Heart left ventricle (tissue), 16 donors: ENCODE measurements around the gene PLEKHG4B. TPM values are rescaled to one million over a fixed set of nuclear protein-coding genes. Genes with fewer than 3 reads are reported as not detected.

Source experiments
- ATAC-seq, 4 donors: fragments of 200-7000 bp; cut with Tn5 transposase; one replicate each; pipeline ENCODE4 v1.9.1; 2020 to 2022; ENCODE audit warnings: moderate library complexity in 4 of 4, mild to moderate bottlenecking in 3 of 4, moderate number of reproducible peaks in 1 of 4
- DNase-seq, 5 donors: peaks; one replicate each; pipeline ENCODE4 v3.0.0-alpha.2; 2020
- H3K27ac ChIP-seq, 12 donors: fragments of 200-600 bp; sonication (generic) in 4 of 12; one replicate each; pipeline versions ENCODE4 v1.5.0 to v1.8.0; 2016 to 2022; ENCODE audit warnings: mild to moderate bottlenecking in 2 of 12
- H3K27me3 ChIP-seq, 9 donors: fragments of 200-600 bp; sonication (generic) in 2 of 9; one replicate each; pipeline versions ENCODE4 v1.5.1 to v1.8.0; 2016 to 2022; ENCODE audit warnings: mild to moderate bottlenecking in 3 of 9
- H3K36me3 ChIP-seq, 9 donors: fragments of 200-600 bp; sonication (generic) in 2 of 9; one replicate each; pipeline versions ENCODE4 v1.5.0 to v1.8.0; 2018 to 2022; ENCODE audit warnings: mild to moderate bottlenecking in 2 of 9
- H3K4me1 ChIP-seq, 12 donors: fragments of 200-600 bp; sonication (generic) in 4 of 12; one replicate each; pipeline versions ENCODE4 v1.5.0 to v1.8.0; 2016 to 2022; ENCODE audit warnings: mild to moderate bottlenecking in 3 of 12
- H3K4me3 ChIP-seq, 12 donors: fragments of 200-600 bp; sonication (generic) in 4 of 12; one replicate each; pipeline versions ENCODE4 v1.5.0 to v1.8.0; 2017 to 2022; ENCODE audit warnings: mild to moderate bottlenecking in 9 of 12, moderate library complexity in 4 of 12
- H3K9me3 ChIP-seq, 12 donors: fragments of 200-600 bp; sonication (generic) in 4 of 12; one replicate each; pipeline versions ENCODE4 v1.5.0 to v1.8.0; 2016 to 2022; ENCODE audit warnings: mild to moderate bottlenecking in 1 of 12
- POLR2A ChIP-seq, 2 donors: fragments of 450-650 bp; IDR thresholded peaks; one replicate each; pipeline ENCODE4 v1.6.1; 2017; ENCODE audit warnings: antibody characterized with exemption in 2 of 2, mild to moderate bottlenecking in 2 of 2, moderate library complexity in 2 of 2
- WGBS, 4 donors: extraction: QIAGEN DNeasy Blood & Tissue Kit in 2 of 4; methylation state at CpG; one replicate each; pipeline versions ENCODE4 v1.1.5 to v1.1.7; 2013 to 2018; 5-methylcytosine and 5-hydroxymethylcytosine counted together
- intact Hi-C, 10 donors: fragments of 100-400 bp; cut with DNase I; formaldehyde crosslinking; loops; one replicate each; pipeline versions ENCODE4 v1.11.1 to v1.14.2; 2022
- polyA plus RNA-seq, 2 donors: library from polyadenylated mRNA; stranded (reverse); fragments of 200-250 nt; gene quantifications; one replicate each; pipeline ENCODE4 v1.2.3, GENCODE V29; 2013
- total RNA-seq, 9 donors: library from RNA; depleted of rRNA in 2 of 9; stranded (reverse); fragments of >200 nt in 2 of 9; fragmentation: NEBNext Ultra II Directional in 3 of 9; extraction: Animal tissue kit (Norgen Biotek cat#: 25700) in 3 of 9; gene quantifications; one replicate each; pipeline versions ENCODE4 v1.1.0 to v1.2.4, GENCODE V29; 2016 to 2023
- TF ChIP-seq, protein P1 (sequence below), 12 donors: fragments of 200-600 bp; sonication (generic) in 4 of 12; IDR thresholded peaks; one replicate each; pipeline versions ENCODE4 v1.5.0 to v1.8.0; 2018 to 2022; ENCODE audit warnings: antibody characterized with exemption in 12 of 12, mild to moderate bottlenecking in 5 of 12
- donor health status: ischemic (EF 13 %, LVEDD 7.1; RV severe dilation, severe dysfunction).
- donor health status: healthy with polysubstance abuse.
- donor health status: DM: no; HTN: yes; CAD: no.
- donor health status: DM: no; HTN: no; CAD: no.
- donor health status: ischemic (EF 25% LVEDD 6.9; RV normal size, moderate dysfunction).
- donor health status: ischemic (EF 25% LVEDD 5.7; RV mildly dilated, moderate dysfunction).
- donor health status: healthy.
- donor health status: DM: yes; HTN: yes; CAD: no.
- donor health status: ischemic (EF 35%, LVEDD 5.7; RV mildly dilated, moderate dysfunction).
- donor health status: nonischemic (EF 11% LVEDD 7.7; RV severe dilation, severe dysfunction).
- donor health status: DM: yes; HTN: yes; CAD: no.
- donor health status: PGD.
- donor health status: ischemic (EF 29% LVEDD 5.4; RV normal size, mild dysfunction).
- donor health status: nonischemic (EF 23%, LVEDD 6.1; RV moderate dilation, normal function).

PLEKHG4B gene
- total and polyA plus RNA-seq, 11 donors, result 0.03 to 0.34 (median 0.10) TPM; not detected in 7

DNA sequence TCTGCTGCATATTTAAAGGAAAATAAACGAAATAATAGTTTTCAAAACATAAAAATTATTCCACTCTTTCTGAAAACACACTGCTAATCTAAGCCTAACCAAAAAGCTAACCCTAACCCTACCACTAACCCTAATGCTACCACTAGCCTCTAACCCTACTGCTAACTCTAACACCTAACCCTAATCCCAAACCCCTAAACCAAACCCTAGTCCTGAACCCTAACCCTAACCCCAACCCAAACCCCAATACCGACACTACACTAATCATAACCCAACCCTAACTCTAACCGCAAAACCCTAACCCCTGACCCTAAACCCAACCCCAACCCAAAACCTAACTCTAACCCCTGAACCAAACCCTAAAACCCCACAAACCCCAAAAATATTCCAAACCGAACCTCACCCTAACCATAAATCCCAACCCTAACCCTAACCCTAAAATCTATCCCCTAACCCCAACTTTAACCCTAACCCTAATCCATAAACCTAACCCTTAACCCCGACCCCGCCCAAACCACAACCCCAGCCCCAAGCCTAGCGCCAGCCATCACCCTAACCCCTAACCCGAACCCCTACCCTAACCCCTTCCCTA lies 41.9 kb upstream of the PLEKHG4B start:
- no peaks in the 10 kb centered on the region for H3K9me3 ChIP-seq
- H3K36me3 ChIP-seq, result no peaks in the 10 kb centered on the region
- WGBS, 4 donors, result 90 to 93% (median 91%) methylated on average over 8 of the region's 8 CpGs
- no peak overlapping the region for H3K27ac ChIP-seq
- H3K4me3 ChIP-seq, result no peak overlapping the region
- ATAC-seq (no peak), DNase-seq (no peak)
- H3K27me3 ChIP-seq, result peaks cover 24 to 47% (median 27%) of the 10 kb centered on the region in 9 donors
- intact Hi-C loops, result no loop called here
- TF ChIP-seq POLR2A (IDR thresholded peaks at IDR 0.05), result no peak
- TF ChIP-seq, protein P1, sequence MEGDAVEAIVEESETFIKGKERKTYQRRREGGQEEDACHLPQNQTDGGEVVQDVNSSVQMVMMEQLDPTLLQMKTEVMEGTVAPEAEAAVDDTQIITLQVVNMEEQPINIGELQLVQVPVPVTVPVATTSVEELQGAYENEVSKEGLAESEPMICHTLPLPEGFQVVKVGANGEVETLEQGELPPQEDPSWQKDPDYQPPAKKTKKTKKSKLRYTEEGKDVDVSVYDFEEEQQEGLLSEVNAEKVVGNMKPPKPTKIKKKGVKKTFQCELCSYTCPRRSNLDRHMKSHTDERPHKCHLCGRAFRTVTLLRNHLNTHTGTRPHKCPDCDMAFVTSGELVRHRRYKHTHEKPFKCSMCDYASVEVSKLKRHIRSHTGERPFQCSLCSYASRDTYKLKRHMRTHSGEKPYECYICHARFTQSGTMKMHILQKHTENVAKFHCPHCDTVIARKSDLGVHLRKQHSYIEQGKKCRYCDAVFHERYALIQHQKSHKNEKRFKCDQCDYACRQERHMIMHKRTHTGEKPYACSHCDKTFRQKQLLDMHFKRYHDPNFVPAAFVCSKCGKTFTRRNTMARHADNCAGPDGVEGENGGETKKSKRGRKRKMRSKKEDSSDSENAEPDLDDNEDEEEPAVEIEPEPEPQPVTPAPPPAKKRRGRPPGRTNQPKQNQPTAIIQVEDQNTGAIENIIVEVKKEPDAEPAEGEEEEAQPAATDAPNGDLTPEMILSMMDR (IDR thresholded peaks at IDR 0.05), result no peak
- peaks cover 0 to 13% (median 4%) of the 10 kb centered on the region in 12 donors for H3K4me1 ChIP-seq

DNA sequence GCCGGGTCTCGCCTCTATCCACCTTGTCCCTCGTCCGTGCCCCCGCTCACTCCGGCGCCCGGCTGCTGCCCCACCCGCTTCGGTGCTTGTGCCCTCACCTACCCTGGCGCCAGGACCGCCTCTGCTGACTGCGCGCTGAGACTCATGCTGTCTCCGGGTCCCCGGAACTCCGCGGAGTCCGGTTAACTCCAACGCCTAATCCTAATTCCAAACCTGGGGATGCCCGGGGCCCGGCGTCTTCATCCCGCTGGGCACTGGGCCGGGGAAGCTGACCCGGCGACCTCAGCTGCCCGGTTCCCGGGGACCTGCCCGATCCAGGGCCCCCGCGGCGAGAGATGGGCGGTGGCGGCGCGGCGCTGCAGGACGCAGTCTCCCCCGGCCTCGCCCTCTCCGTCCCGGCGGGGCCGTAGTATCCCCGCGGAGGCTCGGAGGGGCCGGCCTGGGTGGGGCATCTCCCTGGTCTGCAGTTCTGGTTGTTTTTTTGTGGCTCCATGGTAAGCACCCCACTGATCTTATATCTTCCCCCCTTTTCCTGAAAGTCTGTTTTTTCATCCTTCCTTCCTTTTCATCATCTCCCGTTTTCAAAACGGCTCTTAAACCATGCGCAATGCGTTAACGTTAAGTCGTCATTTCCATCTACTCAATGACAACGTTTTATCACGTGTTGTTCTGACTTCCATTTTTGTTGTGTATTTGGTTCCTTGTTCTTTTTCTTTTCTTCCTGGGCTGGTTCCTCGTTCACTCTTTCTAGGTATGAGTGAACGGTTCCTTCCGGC lies 41.1 kb upstream of the PLEKHG4B start:
- H3K27ac ChIP-seq, result no peak overlapping the region
- TF ChIP-seq, protein P1 (IDR thresholded peaks at IDR 0.05), result no peak
- no peak for TF ChIP-seq POLR2A (IDR thresholded peaks at IDR 0.05)
- intact Hi-C loops, result no loop called here
- no peak overlapping the region for H3K4me3 ChIP-seq
- H3K36me3 ChIP-seq, result no peaks in the 10 kb centered on the region
- ATAC-seq, result no peak
- DNase-seq, result no peak
- WGBS, 4 donors, result 76 to 87% (median 78%) methylated on average over 58 to 60 of the region's 60 CpGs
- H3K4me1 ChIP-seq, result peaks cover 0 to 13% (median 4%) of the 10 kb centered on the region in 12 donors
- H3K9me3 ChIP-seq, result no peaks in the 10 kb centered on the region
- peaks cover 26 to 55% (median 30%) of the 10 kb centered on the region in 9 donors for H3K27me3 ChIP-seq

DNA sequence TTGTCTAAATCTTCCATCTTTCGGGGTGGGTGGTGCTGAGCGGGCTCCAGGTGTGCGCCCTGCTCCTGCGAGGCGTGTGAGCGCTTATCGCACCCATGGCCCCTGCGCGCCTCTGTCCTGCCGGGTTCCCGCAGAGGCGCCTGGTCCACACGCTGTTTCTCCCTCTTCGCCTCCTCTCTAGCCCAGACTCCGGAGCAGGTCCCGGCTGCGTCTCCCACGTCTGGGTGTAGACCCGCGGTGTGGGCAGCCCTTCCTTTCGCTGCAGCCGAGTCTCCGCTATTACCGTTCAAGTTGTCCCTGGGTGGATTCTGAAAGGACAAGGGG lies 40.5 kb upstream of the PLEKHG4B start:
- Histone ChIP-seq H3K27ac (no peak overlapping the region), H3K4me1 (peaks cover 0 to 13% (median 4%) of the 10 kb centered on the region in 12 donors), H3K9me3 (no peaks in the 10 kb centered on the region), H3K4me3 (no peak overlapping the region), H3K27me3 (peaks cover 26 to 55% (median 30%) of the 10 kb centered on the region in 9 donors), H3K36me3 (no peaks in the 10 kb centered on the region)
- TF ChIP-seq, protein P1 (IDR thresholded peaks at IDR 0.05), result no peak
- no peak for TF ChIP-seq POLR2A (IDR thresholded peaks at IDR 0.05)
- WGBS, 4 donors, result 80 to 86% (median 82%) methylated on average over 24 of the region's 24 CpGs
- DNase-seq (no peak), ATAC-seq (no peak)
- intact Hi-C loops, result no loop called here

DNA sequence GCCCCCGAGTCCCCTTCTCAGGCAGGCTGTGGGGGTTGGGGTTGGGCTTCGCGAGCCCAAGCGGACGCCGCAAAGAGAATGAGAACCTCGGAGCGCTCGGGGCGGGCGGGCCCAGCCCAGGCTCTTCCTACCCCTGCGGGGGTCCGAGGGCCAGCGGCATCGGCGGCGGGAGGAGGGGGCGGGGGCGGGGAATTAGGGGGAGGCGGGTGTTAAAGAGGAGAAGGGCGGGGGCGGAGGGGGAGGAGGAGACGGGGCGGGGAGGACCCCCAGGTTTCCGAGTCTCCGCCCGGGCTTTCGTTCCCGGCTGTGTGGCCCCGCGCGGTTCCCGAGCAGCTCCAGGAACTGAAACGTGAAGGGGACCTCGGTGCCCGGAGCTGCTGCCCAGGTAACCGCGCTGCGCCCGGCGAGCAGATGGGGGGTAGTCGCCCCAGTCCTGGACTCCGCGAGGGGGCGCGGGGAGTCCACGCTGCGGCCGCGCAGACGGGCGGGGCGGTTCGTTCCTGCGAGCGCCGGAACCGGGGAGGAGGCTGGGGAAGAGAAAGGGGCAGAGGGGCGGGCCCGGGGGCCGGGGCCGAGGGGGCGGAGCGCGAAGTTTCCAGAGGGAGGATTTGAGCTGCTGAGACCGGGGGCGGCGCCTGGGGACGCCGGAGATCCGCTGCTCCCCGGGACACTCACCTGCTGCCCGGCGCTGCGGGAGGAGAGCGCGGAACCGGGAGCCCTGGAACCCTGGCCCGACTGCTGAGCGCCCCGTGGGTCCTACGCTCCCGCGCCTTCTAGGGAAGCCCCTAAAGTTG lies 38.4 kb upstream of the PLEKHG4B start:
- DNase-seq, result peak in 2 of 5 donors; percentile 25 to 60
- Histone ChIP-seq H3K9me3 (no peaks in the 10 kb centered on the region), H3K27ac (no peak overlapping the region), H3K4me1 (peaks cover 0 to 13% (median 4%) of the 10 kb centered on the region in 12 donors), H3K36me3 (no peaks in the 10 kb centered on the region), H3K4me3 (peak overlapping the region in 11 of 12 donors; percentile 32 to 59 (median 50)), H3K27me3 (peaks cover 26 to 58% (median 30%) of the 10 kb centered on the region in 9 donors)
- WGBS, 4 donors, result 0 to 2% (median 1%) methylated on average over 28 to 82 of the region's 84 CpGs
- TF ChIP-seq POLR2A (IDR thresholded peaks at IDR 0.05), result no peak
- TF ChIP-seq, protein P1 (IDR thresholded peaks at IDR 0.05), result peak in 2 of 12 donors; percentile 9 to 15
- intact Hi-C loops, result no loop called here
- ATAC-seq, result peak in 3 of 4 donors; percentile 44 to 61 (median 54)
